ENCODE data around the gene PEA15.

Gene PEA15, protein sequence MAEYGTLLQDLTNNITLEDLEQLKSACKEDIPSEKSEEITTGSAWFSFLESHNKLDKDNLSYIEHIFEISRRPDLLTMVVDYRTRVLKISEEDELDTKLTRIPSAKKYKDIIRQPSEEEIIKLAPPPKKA

GRCh38 chr1:160205242-160206035 is at the start of gene PEA15:
Gene PEA15 (plus strand): TSS chr1:160205384. CDS start chr1:160211545, 6,161 bp downstream.
- DNase-seq (ENCODE audit: low read depth, low spot score) = no peak

DNA sequence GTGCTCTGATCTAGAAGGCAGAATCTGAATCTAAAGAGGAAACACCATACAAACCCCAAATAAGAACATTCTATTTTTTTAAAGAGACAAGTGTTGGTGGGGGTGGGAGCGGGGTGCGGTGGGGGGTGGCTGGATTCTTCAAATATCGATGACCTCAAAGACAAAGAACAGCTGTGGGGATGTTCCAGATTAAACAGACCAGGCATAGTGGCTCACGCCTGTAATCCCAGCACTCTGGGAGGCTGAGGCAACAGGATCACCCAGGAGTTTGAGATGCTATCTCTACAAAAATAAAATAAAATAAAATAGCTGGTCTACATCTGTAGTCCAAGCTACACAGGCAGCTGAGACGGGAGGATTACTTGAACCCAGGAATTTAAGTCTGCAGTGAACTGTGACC is 48.8 kb upstream of the PEA15 start:
- DNase-seq (ENCODE audit: low read depth, low spot score) = no peak

GRCh38 chr1:160157174-160157573 is 48.0 kb upstream of the PEA15 start:
- DNase-seq (ENCODE audit: low read depth, low spot score) = no peak

DNA sequence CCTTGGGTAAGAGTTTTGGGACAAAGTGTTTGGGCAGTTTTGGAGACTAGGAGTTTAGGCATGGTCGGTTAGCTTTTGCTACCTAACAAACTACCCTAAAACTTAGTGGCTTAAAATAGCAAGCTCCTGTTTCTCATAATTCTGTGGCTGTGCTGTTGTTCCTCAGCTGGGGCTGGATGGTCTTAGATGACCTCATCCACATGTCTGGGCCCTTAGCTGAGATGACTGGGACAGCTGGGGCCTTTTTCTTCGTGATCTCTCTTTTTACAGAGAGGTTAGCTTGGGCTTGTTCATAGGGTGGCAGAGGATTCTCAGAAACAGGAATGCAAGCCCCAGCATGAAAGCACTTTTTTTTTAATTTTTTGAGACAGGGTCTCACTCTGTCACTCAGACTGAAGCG is 47.2 kb upstream of the PEA15 start:
- DNase-seq (ENCODE audit: low read depth, low spot score) = no peak

- DNase-seq (ENCODE audit: low read depth, low spot score) = no peak
Observed at GRCh38 chr1:160158534-160158933, 46.6 kb upstream of the PEA15 start.

- DNase-seq (ENCODE audit: low read depth, low spot score) = no peak
Observed at GRCh38 chr1:160159846-160160245, 45.3 kb upstream of the PEA15 start.

GRCh38 chr1:160161965-160162705 is 43.0 kb upstream of the PEA15 start:
- DNase-seq (ENCODE audit: low read depth, low spot score) = no peak

DNA sequence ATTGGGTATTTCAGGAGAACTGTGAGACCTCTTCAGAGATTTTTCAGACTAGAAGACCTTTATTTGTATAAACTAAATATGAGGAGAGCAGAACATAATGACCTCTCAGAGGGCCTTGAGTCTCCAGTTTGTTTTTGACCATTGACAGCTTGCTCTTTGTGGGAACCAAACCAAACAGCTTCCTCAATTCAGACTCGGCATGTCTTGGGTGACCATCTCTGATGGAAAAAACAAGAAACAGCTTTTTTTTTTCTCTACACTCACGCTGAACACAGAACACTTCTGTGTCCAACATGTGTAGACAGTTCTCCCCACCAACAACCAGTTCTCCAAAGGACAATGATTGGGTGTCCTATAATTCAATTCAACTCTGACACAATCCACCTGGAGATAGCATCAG is 42.3 kb upstream of the PEA15 start:
- DNase-seq (ENCODE audit: low read depth, low spot score) = no peak

GRCh38 chr1:160163615-160164014 is 41.6 kb upstream of the PEA15 start:
- DNase-seq (ENCODE audit: low read depth, low spot score) = no peak

GRCh38 chr1:160164121-160164520 is 41.1 kb upstream of the PEA15 start:
- DNase-seq (ENCODE audit: low read depth, low spot score) = no peak

- no peak for DNase-seq (ENCODE audit: low read depth, low spot score)
Observed at GRCh38 chr1:160166166-160166868, 38.9 kb upstream of the PEA15 start.

- no peak for DNase-seq (ENCODE audit: low read depth, low spot score)
Observed at GRCh38 chr1:160167056-160167455, 38.1 kb upstream of the PEA15 start.

DNA sequence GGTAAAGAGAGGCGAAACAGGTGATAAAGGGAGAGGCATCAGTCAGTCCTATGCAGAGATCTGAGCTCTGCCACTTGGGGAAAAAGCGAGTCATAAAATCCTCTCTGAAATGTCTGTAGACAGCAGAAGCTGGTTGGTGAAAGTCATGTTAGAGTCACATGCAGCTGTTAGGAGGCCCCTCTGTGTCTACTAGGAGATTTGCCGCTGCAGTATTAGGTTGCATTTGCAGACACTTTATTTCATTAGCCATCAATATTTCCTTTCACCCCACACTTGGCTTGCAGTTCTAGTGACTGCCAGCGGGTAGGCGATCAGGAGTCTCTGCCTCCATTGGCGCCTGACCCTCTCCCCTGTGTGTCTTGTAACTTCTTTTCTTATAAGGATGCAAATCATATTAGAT is 37.6 kb upstream of the PEA15 start:
- DNase-seq (ENCODE audit: low read depth, low spot score) = no peak

DNA sequence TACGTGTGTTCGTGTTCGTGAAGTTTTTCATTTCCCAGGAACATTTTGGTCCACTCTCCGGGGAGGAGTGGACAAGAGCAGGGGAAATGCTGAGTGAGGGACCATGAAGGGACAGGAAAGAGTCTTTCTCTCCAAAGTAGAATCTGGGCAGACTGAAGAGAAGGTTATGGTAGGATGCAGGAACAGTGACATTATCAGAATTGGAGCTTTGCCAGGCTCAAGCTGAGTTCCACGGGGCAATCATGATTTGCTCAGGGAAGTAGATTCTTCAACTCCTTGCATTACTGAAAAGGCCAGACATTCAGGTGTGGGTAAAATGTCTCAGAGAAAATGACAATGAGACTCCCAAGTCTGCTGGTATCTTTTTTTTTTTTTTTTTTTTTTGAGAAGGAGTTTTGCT is 37.2 kb upstream of the PEA15 start:
- no peak for DNase-seq (ENCODE audit: low read depth, low spot score)

DNA sequence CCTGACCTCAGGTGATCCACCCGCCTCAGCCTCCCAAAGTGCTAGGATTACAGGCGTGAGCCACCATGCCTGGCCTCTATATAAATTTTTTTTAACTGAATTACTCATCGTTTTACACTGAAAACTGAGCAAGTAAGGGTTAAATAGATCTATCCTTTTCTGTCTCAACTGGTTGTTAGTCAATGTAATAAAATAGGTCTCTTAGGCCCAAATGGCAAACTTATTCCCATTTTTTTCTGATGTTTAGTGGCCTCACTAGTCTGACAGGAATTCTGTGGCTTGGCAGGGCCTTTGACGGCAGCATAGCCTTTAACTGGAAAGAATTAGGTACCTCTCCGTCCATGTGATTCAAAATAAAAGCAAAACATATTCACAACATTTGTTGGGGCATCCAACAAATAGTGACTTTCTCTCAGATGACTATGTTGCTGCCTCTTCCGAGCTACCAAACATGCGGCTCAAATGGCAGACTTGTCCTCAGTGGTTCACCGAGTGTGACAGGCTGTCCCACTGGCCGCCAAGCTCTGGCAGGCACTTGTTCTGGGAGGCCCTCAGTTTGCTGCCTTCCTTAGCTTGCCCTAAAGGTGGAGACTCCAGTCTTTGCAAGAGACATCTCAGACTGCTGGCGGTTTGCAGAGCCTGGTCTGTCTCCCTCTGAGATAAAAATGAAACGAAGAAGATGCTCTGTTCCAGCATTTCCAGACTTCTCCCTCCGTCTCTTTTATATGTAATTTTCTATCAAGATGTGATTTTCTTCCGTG is 36.4 kb upstream of the PEA15 start:
- DNase-seq (ENCODE audit: low read depth, low spot score) = peak; percentile 26

- peak; percentile 79 for DNase-seq (ENCODE audit: low read depth, low spot score)
Observed at GRCh38 chr1:160169553-160170399, 35.4 kb upstream of the PEA15 start.

DNA sequence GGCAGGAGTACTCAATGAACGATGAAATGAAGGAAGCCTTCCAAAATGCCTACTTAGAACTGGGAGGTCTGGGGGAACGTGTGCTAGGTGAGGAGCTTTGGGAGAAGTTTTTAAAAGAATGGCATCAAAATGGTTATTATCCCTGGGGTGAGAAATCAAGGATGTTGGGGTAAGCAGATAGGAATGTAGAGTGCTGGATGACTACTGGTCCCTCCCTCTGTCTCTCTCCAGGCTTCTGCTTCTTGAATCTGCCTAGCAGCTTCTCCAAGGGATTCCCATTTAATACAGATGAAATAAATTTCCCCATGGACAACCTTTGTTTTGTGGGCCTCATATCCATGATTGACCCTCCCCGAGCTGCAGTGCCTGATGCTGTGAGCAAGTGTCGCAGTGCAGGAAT is 33.8 kb upstream of the PEA15 start:
- DNase-seq (ENCODE audit: low read depth, low spot score) = no peak

- DNase-seq (ENCODE audit: low read depth, low spot score) = no peak
Observed at GRCh38 chr1:160171980-160172379, 33.2 kb upstream of the PEA15 start.

- no peak for DNase-seq (ENCODE audit: low read depth, low spot score)
Observed at GRCh38 chr1:160177231-160177630, 28.0 kb upstream of the PEA15 start.

GRCh38 chr1:160177667-160178066 is 27.5 kb upstream of the PEA15 start:
- no peak for DNase-seq (ENCODE audit: low read depth, low spot score)

GRCh38 chr1:160178731-160179130 is 26.5 kb upstream of the PEA15 start:
- no peak for DNase-seq (ENCODE audit: low read depth, low spot score)

Measured in smooth muscle cell of the brain vasculature (primary cell).